ENCODE results near the gene TMEM145.
A peak's percentile ranks its signal among the peaks of the same experiment; 100 is the strongest.

The TMEM145 gene

GRCh38 chr19:42323852-42324654 lies 10.9 kb downstream of the TMEM145 start:
- no peaks in the 10 kb centered on the region for H3K9me2 ChIP-seq (replicated peaks; ENCODE audit: insufficient read depth, low read length)
- H3F3A ChIP-seq (ENCODE audit: insufficient read depth), result no peaks in the 10 kb centered on the region
- no peaks in the 10 kb centered on the region for H3K9me3 ChIP-seq (ENCODE audit: insufficient read depth, low read length)
- H3K9ac ChIP-seq (ENCODE audit: low read length), result peak overlapping the region; percentile 63
- peak overlapping the region; percentile 89 for H3K4me2 ChIP-seq (ENCODE audit: low read depth, low read length, poor library complexity, severe bottlenecking)
- H3K4me3 ChIP-seq (ENCODE audit: insufficient read depth, low read length, poor library complexity, severe bottlenecking), result no peak overlapping the region
- H3K27ac ChIP-seq (ENCODE audit: low read depth, low read length), result no peak overlapping the region
- H2AFZ ChIP-seq (ENCODE audit: low read depth, low read length, severe bottlenecking), result peak overlapping the region; percentile 100
- TF ChIP-seq CTCF (IDR thresholded peaks at IDR 0.05; ENCODE audit: insufficient read depth, low read length, poor library complexity, severe bottlenecking), result no peak
- TF ChIP-seq EZH2phosphoT487 (conservative IDR thresholded peaks at IDR 0.05; ENCODE audit: low read length), result no peak
- no peaks in the 10 kb centered on the region for H3K27me3 ChIP-seq (ENCODE audit: low read length)
- H4K20me1 ChIP-seq (ENCODE audit: low read depth, low read length), result no peaks in the 10 kb centered on the region
- no peaks in the 10 kb centered on the region for H3K36me3 ChIP-seq (ENCODE audit: low read length)
- H3K79me2 ChIP-seq (ENCODE audit: insufficient read depth, low read length), result no peaks in the 10 kb centered on the region

- Histone ChIP-seq H3K9me2 (replicated peaks; ENCODE audit: insufficient read depth, low read length) (no peaks in the 10 kb centered on the region), H3K9ac (ENCODE audit: low read length) (peak overlapping the region; percentile 63), H3K79me2 (ENCODE audit: insufficient read depth, low read length) (no peaks in the 10 kb centered on the region), H4K20me1 (ENCODE audit: low read depth, low read length) (no peaks in the 10 kb centered on the region), H3K4me3 (ENCODE audit: insufficient read depth, low read length, poor library complexity, severe bottlenecking) (peak overlapping the region; percentile 54), H3K36me3 (ENCODE audit: low read length) (no peaks in the 10 kb centered on the region), H3K27me3 (ENCODE audit: low read length) (no peaks in the 10 kb centered on the region), H3F3A (ENCODE audit: insufficient read depth) (no peaks in the 10 kb centered on the region), H3K9me3 (ENCODE audit: insufficient read depth, low read length) (no peaks in the 10 kb centered on the region), H3K4me2 (ENCODE audit: low read depth, low read length, poor library complexity, severe bottlenecking) (peak overlapping the region; percentile 89), H3K27ac (ENCODE audit: low read depth, low read length) (no peak overlapping the region), H2AFZ (ENCODE audit: low read depth, low read length, severe bottlenecking) (peak overlapping the region; percentile 100)
- TF ChIP-seq CTCF (IDR thresholded peaks at IDR 0.05; ENCODE audit: insufficient read depth, low read length, poor library complexity, severe bottlenecking), result peak; percentile 87
- no peak for TF ChIP-seq EZH2phosphoT487 (conservative IDR thresholded peaks at IDR 0.05; ENCODE audit: low read length)
Measured at GRCh38 chr19:42324655-42325307, 11.7 kb downstream of the TMEM145 start.

- H3K27ac ChIP-seq (ENCODE audit: low read depth, low read length), result no peak within 1 kb of the TSS
- H3K27me3 ChIP-seq (ENCODE audit: low read length), result no peaks in the 10 kb centered on the region
- no peaks in the 10 kb centered on the region for H3K9me3 ChIP-seq (ENCODE audit: insufficient read depth, low read length)
- peak within 1 kb of the TSS; percentile 64 for H3K4me3 ChIP-seq (ENCODE audit: insufficient read depth, low read length, poor library complexity, severe bottlenecking)
- no peaks in the 10 kb centered on the region for H3K36me3 ChIP-seq (ENCODE audit: low read length)
- TF ChIP-seq EZH2phosphoT487 (conservative IDR thresholded peaks at IDR 0.05; ENCODE audit: low read length), result no peak
- TF ChIP-seq CTCF (IDR thresholded peaks at IDR 0.05; ENCODE audit: insufficient read depth, low read length, poor library complexity, severe bottlenecking), result no peak
- peak within 1 kb of the TSS; percentile 100 for H2AFZ ChIP-seq (ENCODE audit: low read depth, low read length, severe bottlenecking)
- no peaks in the 10 kb centered on the region for H3F3A ChIP-seq (ENCODE audit: insufficient read depth)
- peak within 1 kb of the TSS; percentile 82 for H3K9ac ChIP-seq (ENCODE audit: low read length)
- no peaks in the 10 kb centered on the region for H3K79me2 ChIP-seq (ENCODE audit: insufficient read depth, low read length)
- peak within 1 kb of the TSS; percentile 89 for H3K4me2 ChIP-seq (ENCODE audit: low read depth, low read length, poor library complexity, severe bottlenecking)
- H4K20me1 ChIP-seq (ENCODE audit: low read depth, low read length), result no peaks in the 10 kb centered on the region
- no peaks in the 10 kb centered on the region for H3K9me2 ChIP-seq (replicated peaks; ENCODE audit: insufficient read depth, low read length)
Measured at GRCh38 chr19:42325308-42325895, 12.3 kb downstream of the TMEM145 start, which contains the start of gene MEGF8. Gene MEGF8 (plus strand): TSS chr19:42325635. CDS start chr19:42326244, 609 bp downstream.

Measured in SU-DHL-6 (cell line).